Heart left ventricle (tissue), 13 donors: ENCODE measurements around the gene NRDC.

ENCODE experiments used
- CTCF ChIP-seq, 12 donors: fragments of 200-600 bp; sonication (generic) in 4 of 12; IDR thresholded peaks; one replicate each; pipeline versions ENCODE4 v1.5.0 to v1.8.0; 2018 to 2022; ENCODE audit warnings: antibody characterized with exemption in 12 of 12, mild to moderate bottlenecking in 5 of 12
- POLR2A ChIP-seq, 2 donors: fragments of 450-650 bp; IDR thresholded peaks; one replicate each; pipeline ENCODE4 v1.6.1; 2017; ENCODE audit warnings: antibody characterized with exemption in 2 of 2, mild to moderate bottlenecking in 2 of 2, moderate library complexity in 2 of 2
- donor health status: ischemic (EF 13 %, LVEDD 7.1; RV severe dilation, severe dysfunction).
- donor health status: DM: no; HTN: yes; CAD: no.
- donor health status: DM: no; HTN: no; CAD: no.
- donor health status: ischemic (EF 25% LVEDD 6.9; RV normal size, moderate dysfunction).
- donor health status: ischemic (EF 25% LVEDD 5.7; RV mildly dilated, moderate dysfunction).
- donor health status: ischemic (EF 35%, LVEDD 5.7; RV mildly dilated, moderate dysfunction).
- donor health status: nonischemic (EF 11% LVEDD 7.7; RV severe dilation, severe dysfunction).
- donor health status: DM: yes; HTN: yes; CAD: no.
- donor health status: PGD.
- donor health status: ischemic (EF 29% LVEDD 5.4; RV normal size, mild dysfunction).
- donor health status: nonischemic (EF 23%, LVEDD 6.1; RV moderate dilation, normal function).

- TF ChIP-seq CTCF (IDR thresholded peaks at IDR 0.05) (no peak), POLR2A (IDR thresholded peaks at IDR 0.05) (no peak)
Measured at GRCh38 chr1:51745304-51745570, 133.3 kb downstream of the NRDC start.
